PC-3 (cell line): Measurements from ENCODE around the gene CNGA2. TPM values are rescaled to one million over a fixed set of nuclear protein-coding genes. Genes with fewer than 3 reads are reported as not detected.

Source experiments
- ATAC-seq: fragments of 200-7000 bp; cut with Tn5 transposase; 2 replicates; pipeline ENCODE4 v1.9.1; 2020; ENCODE audit warnings: mild to moderate bottlenecking, moderate library complexity
- BruUV-seq: library from RNA; stranded (reverse); fragments of 400-500 nt; replicated peaks from 2 replicates; lab custom pipeline; 2021; lab: Mats Ljungman, UMichigan
- CTCF ChIA-PET: fragments of 300-600 bp; sonication (Branson Sonifier 250); formaldehyde crosslinking; loops from one replicate; lab custom pipeline; 2022; ENCODE audit warnings: antibody characterized with exemption; lab: Charles Lee
- POLR2A ChIA-PET: fragments of 300-600 bp; sonication (Branson Sonifier 250); formaldehyde crosslinking; loops from one replicate; lab custom pipeline; 2022; ENCODE audit warnings: antibody characterized with exemption; ENCODE audit not compliant: unreplicated experiment; lab: Charles Lee
- DNase-seq: peaks from one replicate; pipeline ENCODE4 v3.0.0-alpha.2; 2015
- H2AFZ ChIP-seq: fragments of 300-600 bp; sonication (generic); 2 replicates; pipeline ENCODE4 v1.6.0; 2016; ENCODE audit warnings: antibody characterized with exemption, low read length
- H3F3A ChIP-seq: fragments of 300-600 bp; sonication (generic); one replicate; pipeline ENCODE4 v1.6.0; 2017; ENCODE audit warnings: antibody characterized with exemption, low read length, control low read depth, mild to moderate bottlenecking; ENCODE audit not compliant: unreplicated experiment
- H3K27ac ChIP-seq: fragments of 300-600 bp; sonication (generic); 2 replicates; pipeline ENCODE4 v1.5.1; 2016; ENCODE audit warnings: mild to moderate bottlenecking, low read length
- H3K27me3 ChIP-seq: fragments of 300-600 bp; sonication (generic); 2 replicates; pipeline ENCODE4 v1.6.1; 2016; ENCODE audit warnings: low read length, mixed read lengths
- H3K36me3 ChIP-seq: fragments of 300-600 bp; sonication (generic); 2 replicates; pipeline ENCODE4 v1.6.1; 2016; ENCODE audit warnings: low read depth, mixed run types, low read length, mixed read lengths
- H3K4me1 ChIP-seq: fragments of 300-600 bp; sonication (generic); 2 replicates; pipeline ENCODE4 v1.5.1; 2016; ENCODE audit warnings: low read length; ENCODE audit not compliant: insufficient read depth
- H3K4me2 ChIP-seq: fragments of 300-600 bp; sonication (generic); 2 replicates; pipeline ENCODE4 v1.6.0; 2016; ENCODE audit warnings: low read length
- H3K4me3 ChIP-seq: fragments of 300-600 bp; sonication (generic); 2 replicates; pipeline ENCODE4 v1.5.1; 2016; ENCODE audit warnings: mild to moderate bottlenecking, low read length, mixed read lengths
- H3K79me2 ChIP-seq: fragments of 300-600 bp; sonication (generic); 2 replicates; pipeline ENCODE4 v1.6.1; 2017; ENCODE audit warnings: low read length, mixed read lengths
- H3K9ac ChIP-seq: fragments of 300-600 bp; sonication (generic); 2 replicates; pipeline ENCODE4 v1.6.0; 2016; ENCODE audit warnings: mild to moderate bottlenecking, low read length
- H3K9me2 ChIP-seq: fragments of 300-600 bp; sonication (generic); replicated peaks from 2 replicates; pipeline ENCODE4 v1.6.1; 2016; ENCODE audit warnings: mixed run types, low read length, mixed read lengths
- H3K9me3 ChIP-seq: fragments of 300-600 bp; sonication (generic); 2 replicates; pipeline ENCODE4 v1.6.1; 2016; ENCODE audit warnings: low read length, mixed read lengths
- H4K20me1 ChIP-seq: fragments of 300-600 bp; sonication (generic); 2 replicates; pipeline ENCODE4 v1.6.1; 2016; ENCODE audit warnings: low read length, mixed read lengths
- EZH2 ChIP-seq: fragments of 300-600 bp; sonication (generic); IDR thresholded peaks from one replicate; pipeline ENCODE4 v1.6.1; 2017; ENCODE audit warnings: antibody characterized with exemption, mild to moderate bottlenecking, low read length; ENCODE audit not compliant: unreplicated experiment
- EZH2phosphoT487 ChIP-seq: fragments of 300-600 bp; sonication (generic); IDR thresholded peaks from 2 replicates; pipeline ENCODE4 v1.6.1; 2018; ENCODE audit warnings: mild to moderate bottlenecking, antibody characterized with exemption, low read length, borderline replicate concordance
- intact Hi-C: fragments of 100-400 bp; cut with micrococcal nuclease; formaldehyde crosslinking; loops from 2 replicates; pipeline ENCODE4 v1.9.0; 2023
- total RNA-seq: library from RNA; depleted of rRNA; stranded (reverse); fragments of >200 nt; gene quantifications from 2 replicates; pipeline ENCODE4 v1.2.3, GENCODE V29; 2014
- TF ChIP-seq, protein P1 (sequence below): fragments of 300-600 bp; sonication (generic); conservative IDR thresholded peaks from 2 replicates; pipeline ENCODE4 v1.5.1; 2017; ENCODE audit warnings: antibody characterized with exemption, low read depth, mild to moderate bottlenecking, low read length

Gene CNGA2
- total RNA-seq, 1 experiment from 2014 or later: not detected

DNA sequence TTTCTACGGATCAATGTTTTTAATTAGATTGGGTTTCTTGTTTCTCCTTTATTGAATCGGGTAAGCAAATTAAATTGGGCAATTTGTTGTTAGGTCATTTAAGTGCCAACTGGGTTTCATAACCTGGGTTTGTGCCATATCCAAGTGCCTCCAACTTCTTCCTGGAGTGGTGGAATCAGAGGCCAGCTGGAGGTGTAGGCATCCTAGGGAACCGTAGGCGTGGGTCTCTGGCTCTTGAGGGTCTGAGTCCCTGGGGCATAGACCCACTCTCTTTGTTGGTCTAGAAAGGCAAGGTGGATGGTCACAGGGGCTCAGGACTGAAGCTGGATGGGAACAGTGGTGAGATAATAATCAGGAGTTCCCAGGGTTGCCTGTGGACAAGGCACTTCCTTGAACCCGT is 18.3 kb downstream of the CNGA2 start:
- no TSS peak for BruUV-seq
- no peaks in the 10 kb centered on the region for H3K79me2 ChIP-seq
- no peak overlapping the region for H3K4me3 ChIP-seq
- ChIA-PET POLR2A (no interaction called here), CTCF (interaction anchor here (0.6 kb wide), 1 partner anchor 888 kb away, joined by 3 read pairs; no protein-coding TSS in a partner anchor)
- H3K9me2 ChIP-seq: no peaks in the 10 kb centered on the region
- intact Hi-C loops: no loop called here
- DNase-seq (no peak), ATAC-seq (no peak)
- no peak overlapping the region for H2AFZ ChIP-seq
- H3K4me2 ChIP-seq: no peak overlapping the region
- H4K20me1 ChIP-seq: no peaks in the 10 kb centered on the region
- no peaks in the 10 kb centered on the region for H3K4me1 ChIP-seq
- no peaks in the 10 kb centered on the region for H3K27me3 ChIP-seq
- H3K9ac ChIP-seq: no peak overlapping the region
- no peaks in the 10 kb centered on the region for H3K9me3 ChIP-seq
- H3K36me3 ChIP-seq: no peaks in the 10 kb centered on the region
- TF ChIP-seq EZH2: no peak
- TF ChIP-seq, protein P1, sequence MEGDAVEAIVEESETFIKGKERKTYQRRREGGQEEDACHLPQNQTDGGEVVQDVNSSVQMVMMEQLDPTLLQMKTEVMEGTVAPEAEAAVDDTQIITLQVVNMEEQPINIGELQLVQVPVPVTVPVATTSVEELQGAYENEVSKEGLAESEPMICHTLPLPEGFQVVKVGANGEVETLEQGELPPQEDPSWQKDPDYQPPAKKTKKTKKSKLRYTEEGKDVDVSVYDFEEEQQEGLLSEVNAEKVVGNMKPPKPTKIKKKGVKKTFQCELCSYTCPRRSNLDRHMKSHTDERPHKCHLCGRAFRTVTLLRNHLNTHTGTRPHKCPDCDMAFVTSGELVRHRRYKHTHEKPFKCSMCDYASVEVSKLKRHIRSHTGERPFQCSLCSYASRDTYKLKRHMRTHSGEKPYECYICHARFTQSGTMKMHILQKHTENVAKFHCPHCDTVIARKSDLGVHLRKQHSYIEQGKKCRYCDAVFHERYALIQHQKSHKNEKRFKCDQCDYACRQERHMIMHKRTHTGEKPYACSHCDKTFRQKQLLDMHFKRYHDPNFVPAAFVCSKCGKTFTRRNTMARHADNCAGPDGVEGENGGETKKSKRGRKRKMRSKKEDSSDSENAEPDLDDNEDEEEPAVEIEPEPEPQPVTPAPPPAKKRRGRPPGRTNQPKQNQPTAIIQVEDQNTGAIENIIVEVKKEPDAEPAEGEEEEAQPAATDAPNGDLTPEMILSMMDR: no peak
- no peak for TF ChIP-seq EZH2phosphoT487
- H3K27ac ChIP-seq: no peak overlapping the region
- H3F3A ChIP-seq: no peaks in the 10 kb centered on the region

DNA sequence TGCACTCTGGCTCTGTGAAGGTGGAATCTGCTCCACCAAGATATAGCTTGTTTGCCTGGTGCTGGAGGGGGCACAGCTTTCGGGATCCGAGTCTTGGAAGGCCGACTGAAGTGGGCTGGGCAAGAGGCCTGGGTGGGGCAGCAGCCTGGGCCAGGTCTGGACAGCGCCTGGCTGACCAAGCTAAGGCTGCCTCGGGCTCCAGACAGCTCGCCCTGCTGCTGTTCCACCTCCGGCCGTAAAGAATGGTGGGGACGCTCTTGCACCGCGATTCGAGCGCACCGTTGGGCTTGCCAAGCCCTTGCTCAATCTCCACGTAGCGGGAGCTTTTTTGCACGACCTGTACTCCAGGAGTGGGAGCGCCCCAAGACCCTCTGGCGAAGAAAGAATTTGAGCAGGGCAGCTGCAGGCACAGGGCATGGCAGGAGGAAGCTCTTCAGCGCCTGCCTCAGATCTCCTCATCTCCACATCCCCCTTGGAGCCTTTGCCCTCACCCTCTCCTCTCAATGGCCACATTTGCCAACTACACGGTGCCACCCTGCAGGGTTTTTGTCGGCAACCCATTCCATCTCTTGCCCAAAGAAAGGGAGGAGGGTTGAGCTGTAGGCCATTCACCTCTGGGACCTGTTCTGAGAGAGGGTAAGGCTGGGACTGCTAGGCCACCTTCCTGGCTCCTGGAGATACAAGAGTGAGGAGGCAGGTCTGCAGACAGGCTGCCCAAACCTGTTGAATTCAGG is 18.9 kb downstream of the CNGA2 start:
- no TSS peak for BruUV-seq
- TF ChIP-seq, protein P1: peak; percentile 53
- TF ChIP-seq EZH2 (no peak), EZH2phosphoT487 (no peak)
- ATAC-seq: no peak
- CTCF ChIA-PET: interaction anchor here (0.6 kb wide), 1 partner anchor 887 kb away, joined by 3 read pairs; no protein-coding TSS in a partner anchor
- Histone ChIP-seq H3K4me1 (no peaks in the 10 kb centered on the region), H4K20me1 (no peaks in the 10 kb centered on the region), H3K27me3 (no peaks in the 10 kb centered on the region), H2AFZ (no peak overlapping the region), H3K9me3 (no peaks in the 10 kb centered on the region), H3K36me3 (no peaks in the 10 kb centered on the region), H3F3A (no peaks in the 10 kb centered on the region), H3K9ac (no peak overlapping the region), H3K4me3 (no peak overlapping the region), H3K27ac (no peak overlapping the region), H3K79me2 (no peaks in the 10 kb centered on the region), H3K9me2 (no peaks in the 10 kb centered on the region), H3K4me2 (no peak overlapping the region)
- POLR2A ChIA-PET: no interaction called here
- peak; percentile 39 for DNase-seq
- intact Hi-C loops: no loop called here

DNA sequence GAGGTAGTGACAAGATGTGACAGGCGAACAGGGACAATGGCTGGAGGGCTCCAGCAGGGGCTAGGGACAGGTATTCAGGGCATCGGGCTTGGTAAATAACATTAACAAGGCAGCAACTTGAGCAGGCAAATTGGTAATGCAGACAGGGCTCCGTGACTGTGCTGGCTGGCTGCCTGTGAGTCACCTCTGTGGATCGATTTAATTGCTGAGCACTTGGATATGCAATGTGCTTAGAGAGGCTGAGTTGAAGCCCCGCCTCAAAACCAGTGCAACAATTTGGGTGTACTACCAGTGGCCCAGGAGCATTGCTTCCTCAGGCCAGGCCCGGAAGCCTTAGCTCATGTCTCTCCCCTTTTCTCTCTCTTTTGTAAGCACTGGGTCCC is 19.5 kb downstream of the CNGA2 start:
- DNase-seq (peak; percentile 59), ATAC-seq (no peak)
- ChIA-PET POLR2A (no interaction called here), CTCF (no interaction called here)
- Histone ChIP-seq H3K9me3 (no peaks in the 10 kb centered on the region), H3K36me3 (no peaks in the 10 kb centered on the region), H2AFZ (no peak overlapping the region), H3F3A (no peaks in the 10 kb centered on the region), H3K79me2 (no peaks in the 10 kb centered on the region), H3K9ac (no peak overlapping the region), H3K27ac (no peak overlapping the region), H3K4me1 (no peaks in the 10 kb centered on the region), H3K9me2 (no peaks in the 10 kb centered on the region), H3K4me2 (no peak overlapping the region), H4K20me1 (no peaks in the 10 kb centered on the region), H3K27me3 (no peaks in the 10 kb centered on the region), H3K4me3 (no peak overlapping the region)
- intact Hi-C loops: no loop called here
- no peak for TF ChIP-seq EZH2phosphoT487
- TF ChIP-seq, protein P1: no peak
- TF ChIP-seq EZH2: no peak
- BruUV-seq: no TSS peak
